Right cardiac atrium (tissue), 5 donors: ENCODE data around the gene TAB2. TPM values are rescaled to one million over a fixed set of nuclear protein-coding genes. Genes with fewer than 3 reads are reported as not detected.

Experiments
- ATAC-seq, 2 donors: fragments of 200-7000 bp; cut with Tn5 transposase; one replicate each; pipeline versions ENCODE4 v1.8.0 to v1.9.1; 2020; ENCODE audit warnings: moderate library complexity in 2 of 2, mild to moderate bottlenecking in 1 of 2
- DNase-seq, 3 donors: peaks; one replicate each; pipeline ENCODE4 v3.0.0-alpha.2; 2020
- H3K27ac ChIP-seq: one replicate; pipeline ENCODE4 v1.5.1; 2013; ENCODE audit warnings: mild to moderate bottlenecking, low read length, control low read depth, moderate library complexity
- H3K27me3 ChIP-seq: one replicate; pipeline ENCODE4 v1.6.1; 2013; ENCODE audit not compliant: control insufficient read depth, insufficient read depth
- H3K4me1 ChIP-seq: one replicate; pipeline ENCODE4 v1.6.1; 2013; ENCODE audit warnings: low read length; ENCODE audit not compliant: control insufficient read depth, insufficient read depth
- H3K4me3 ChIP-seq: one replicate; pipeline ENCODE4 v1.5.1; 2013; ENCODE audit warnings: low read length, control low read depth
- H3K9me3 ChIP-seq: one replicate; pipeline ENCODE4 v1.6.1; 2013; ENCODE audit warnings: low read length; ENCODE audit not compliant: control insufficient read depth
- WGBS: extraction: QIAGEN DNeasy Blood & Tissue Kit; methylation state at CpG from one replicate; pipeline ENCODE4 v1.1.7; 2013; 5-methylcytosine and 5-hydroxymethylcytosine counted together
- intact Hi-C, 4 donors: fragments of 100-400 bp; cut with DNase I; formaldehyde crosslinking; loops; one replicate each; pipeline versions ENCODE4 v1.11.0 to v1.14.0; 2022 to 2023
- polyA plus RNA-seq: library from polyadenylated mRNA; stranded (reverse); fragments of 200-250 nt; gene quantifications from one replicate; pipeline ENCODE4 v1.2.3, GENCODE V29; 2013
- total RNA-seq, 4 donors: library from RNA; stranded (reverse); fragmentation: NEBNext Ultra II Directional; extraction: Animal tissue kit (Norgen Biotek cat#: 25700); gene quantifications; one replicate each; pipeline ENCODE4 v1.2.1, GENCODE V29; 2021
- donor health status: healthy with polysubstance abuse.
- donor health status: DM: no; HTN: yes; CAD: no.
- donor health status: DM: no; HTN: no; CAD: no.
- donor health status: DM: no; HTN: yes; CAD: no; lungs with severe emphysema.
- donor health status: DM: yes; HTN: yes; CAD: no.

TAB2 gene
- total and polyA plus RNA-seq, 5 donors, result 27.8 to 73.9 (median 65.6) TPM

DNA sequence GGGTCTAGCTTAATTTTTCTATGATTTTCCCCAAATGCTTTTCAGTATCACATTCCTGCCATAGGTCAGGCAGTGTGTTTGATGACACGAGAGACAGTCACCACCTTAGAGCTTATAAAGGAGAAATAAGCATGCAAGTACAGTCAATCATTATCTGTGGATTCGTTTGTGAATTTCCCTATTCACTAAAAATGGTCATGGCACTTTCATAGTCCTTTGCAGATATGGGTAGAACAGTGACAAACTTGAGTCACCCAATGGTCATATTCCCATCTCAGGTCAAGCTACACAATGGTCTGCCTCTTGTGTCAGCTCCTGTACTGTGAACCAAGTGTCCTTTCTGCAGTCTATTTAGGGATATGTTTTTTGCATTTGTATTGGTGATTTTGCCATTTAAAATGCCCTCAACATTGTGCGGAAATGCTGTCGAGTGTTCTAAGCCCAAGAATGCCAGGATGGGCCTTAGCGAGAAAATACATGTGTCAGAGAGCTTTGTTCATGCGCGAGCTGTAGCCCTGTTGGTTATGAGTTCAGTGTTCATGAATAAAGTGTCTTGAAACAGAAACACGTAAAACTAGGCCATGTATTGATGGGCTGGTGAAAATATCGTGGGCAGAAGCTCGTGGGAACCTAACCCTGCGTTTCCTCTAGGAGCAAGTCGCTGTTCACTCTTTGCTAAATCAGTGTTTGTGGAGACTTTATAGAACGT, 102.3 kb downstream of the TAB2 start:
- intact Hi-C loops, result loop anchor here in 1 of 4 donors (10.0 kb wide), 1 partner anchor 95 kb away; no protein-coding TSS in a partner anchor
- Histone ChIP-seq H3K4me3 (no peak overlapping the region), H3K27me3 (no peaks in the 10 kb centered on the region), H3K9me3 (no peaks in the 10 kb centered on the region), H3K4me1 (no peaks in the 10 kb centered on the region), H3K27ac (no peak overlapping the region)
- ATAC-seq (no peak), DNase-seq (no peak)
- 88% methylated on average over 13 of the region's 13 CpGs for WGBS

- intact Hi-C loops, result no loop called here
- Histone ChIP-seq H3K4me3 (no peak overlapping the region), H3K4me1 (no peaks in the 10 kb centered on the region), H3K27me3 (no peaks in the 10 kb centered on the region), H3K27ac (no peak overlapping the region), H3K9me3 (no peaks in the 10 kb centered on the region)
- DNase-seq, result no peak
- ATAC-seq, result no peak
- 86% methylated on average over 5 of the region's 5 CpGs for WGBS
Measured at GRCh38 chr6:149421132-149421531, 103.6 kb downstream of the TAB2 start.

GRCh38 chr6:149422581-149422980, 105.1 kb downstream of the TAB2 start:
- intact Hi-C loops, result no loop called here
- Histone ChIP-seq H3K27me3 (no peaks in the 10 kb centered on the region), H3K27ac (no peak overlapping the region), H3K4me3 (no peak overlapping the region), H3K4me1 (no peaks in the 10 kb centered on the region), H3K9me3 (no peaks in the 10 kb centered on the region)
- 92% methylated on average over 4 of the region's 4 CpGs for WGBS
- DNase-seq (no peak), ATAC-seq (no peak)

DNA sequence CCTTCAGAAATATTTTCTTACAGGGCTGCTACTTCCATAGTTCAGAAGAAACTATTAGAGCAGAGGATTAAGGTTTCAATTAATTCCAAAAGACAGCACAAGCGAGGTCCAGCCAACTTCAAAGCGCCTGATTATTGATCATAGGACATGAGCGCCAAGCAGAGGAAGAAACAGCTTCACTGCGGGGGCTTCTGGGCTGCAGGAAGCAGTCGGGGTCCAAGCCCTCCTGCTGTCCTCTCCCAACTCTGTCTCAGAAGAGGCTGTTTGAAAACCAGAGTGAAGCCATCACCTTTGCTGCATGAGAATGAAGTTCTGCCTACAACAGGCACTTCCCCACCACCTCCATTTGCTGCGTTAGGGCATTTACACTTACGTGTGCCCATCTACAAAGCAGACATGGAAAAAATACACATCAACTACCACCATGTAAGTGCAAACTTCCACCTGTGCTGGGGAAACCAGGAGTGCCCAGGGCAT, 106.5 kb downstream of the TAB2 start:
- WGBS, result 62% methylated on average over 7 of the region's 7 CpGs
- no peak overlapping the region for H3K27ac ChIP-seq
- intact Hi-C loops, result no loop called here

GRCh38 chr6:149425224-149425623, 107.7 kb downstream of the TAB2 start:
- ATAC-seq (no peak), DNase-seq (peak in 1 of 3 donors; percentile 34)
- no peaks in the 10 kb centered on the region for H3K27me3 ChIP-seq
- 78% methylated on average over 8 of the region's 8 CpGs for WGBS
- no peaks in the 10 kb centered on the region for H3K4me1 ChIP-seq
- intact Hi-C loops, result loop anchor here in 1 of 4 donors (5.0 kb wide), 1 partner anchor 393 kb away; no protein-coding TSS in a partner anchor
- no peak overlapping the region for H3K4me3 ChIP-seq
- H3K9me3 ChIP-seq, result no peaks in the 10 kb centered on the region
- no peak overlapping the region for H3K27ac ChIP-seq

More for the DNA sequence above, 106.5 kb downstream of the TAB2 start:
- Histone ChIP-seq H3K4me3 (no peak overlapping the region), H3K9me3 (no peaks in the 10 kb centered on the region), H3K4me1 (no peaks in the 10 kb centered on the region), H3K27me3 (no peaks in the 10 kb centered on the region)
- ATAC-seq (no peak), DNase-seq (no peak)

DNA sequence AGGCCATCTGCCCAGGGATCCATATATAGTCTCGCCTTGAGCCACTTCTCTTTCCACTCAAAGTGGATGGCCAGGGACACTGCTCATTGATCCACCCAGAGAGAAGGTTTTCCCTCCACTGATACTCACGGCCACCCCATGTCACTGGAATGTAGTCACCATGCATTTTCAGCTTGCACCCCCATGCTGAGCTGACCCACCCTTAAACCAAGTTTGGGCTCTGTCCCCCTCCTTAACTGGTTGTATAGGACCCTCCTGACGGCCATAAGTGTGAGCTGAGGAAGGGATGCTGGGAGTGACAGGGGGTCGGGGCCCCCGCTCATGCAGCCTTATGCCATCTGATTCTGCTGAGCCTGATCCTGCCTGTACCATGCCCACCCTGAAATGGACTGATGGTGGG, 108.2 kb downstream of the TAB2 start:
- ATAC-seq, result no peak
- intact Hi-C loops, result loop anchor here in 1 of 4 donors (5.0 kb wide), 1 partner anchor 393 kb away; no protein-coding TSS in a partner anchor

DNA sequence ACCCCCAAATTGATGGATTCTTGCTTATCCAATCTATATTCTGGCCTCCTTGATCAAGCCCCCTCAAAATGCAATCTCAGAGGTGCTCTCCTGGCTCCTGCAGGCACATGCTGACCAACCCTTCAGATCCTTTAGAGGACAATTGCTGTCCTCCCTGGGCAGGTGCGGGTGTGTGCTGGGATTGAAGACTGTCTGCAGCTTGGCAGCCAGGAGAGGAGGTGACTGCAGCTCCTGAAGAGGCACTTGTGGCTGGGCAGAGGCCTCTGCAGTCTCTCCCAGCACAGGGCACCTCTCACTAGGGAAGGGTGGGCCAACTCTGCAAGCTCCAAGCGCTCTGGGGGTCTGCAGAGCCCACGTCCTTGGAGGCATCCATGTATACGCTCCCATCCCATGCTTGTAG, 111.1 kb downstream of the TAB2 start:
- Histone ChIP-seq H3K4me1 (no peaks in the 10 kb centered on the region), H3K4me3 (no peak overlapping the region), H3K27me3 (no peaks in the 10 kb centered on the region), H3K27ac (no peak overlapping the region), H3K9me3 (no peaks in the 10 kb centered on the region)
- ATAC-seq (no peak), DNase-seq (no peak)
- intact Hi-C loops, result loop anchor here in 1 of 4 donors (5.0 kb wide), 1 partner anchor 396 kb away; no protein-coding TSS in a partner anchor
- 97% methylated on average over 4 of the region's 4 CpGs for WGBS

More for the DNA sequence above, 108.2 kb downstream of the TAB2 start:
- no peak for DNase-seq
- Histone ChIP-seq H3K9me3 (no peaks in the 10 kb centered on the region), H3K27me3 (no peaks in the 10 kb centered on the region), H3K27ac (no peak overlapping the region), H3K4me3 (no peak overlapping the region), H3K4me1 (no peaks in the 10 kb centered on the region)
- WGBS, result 94% methylated on average over 5 of the region's 5 CpGs

- intact Hi-C loops, result loop anchor here (2.0 to 5.0 kb wide), 4 partner anchors 347 to 402 kb away; no protein-coding TSS in a partner anchor
Measured at GRCh38 chr6:149429427-149430360, 112.2 kb downstream of the TAB2 start.

DNA sequence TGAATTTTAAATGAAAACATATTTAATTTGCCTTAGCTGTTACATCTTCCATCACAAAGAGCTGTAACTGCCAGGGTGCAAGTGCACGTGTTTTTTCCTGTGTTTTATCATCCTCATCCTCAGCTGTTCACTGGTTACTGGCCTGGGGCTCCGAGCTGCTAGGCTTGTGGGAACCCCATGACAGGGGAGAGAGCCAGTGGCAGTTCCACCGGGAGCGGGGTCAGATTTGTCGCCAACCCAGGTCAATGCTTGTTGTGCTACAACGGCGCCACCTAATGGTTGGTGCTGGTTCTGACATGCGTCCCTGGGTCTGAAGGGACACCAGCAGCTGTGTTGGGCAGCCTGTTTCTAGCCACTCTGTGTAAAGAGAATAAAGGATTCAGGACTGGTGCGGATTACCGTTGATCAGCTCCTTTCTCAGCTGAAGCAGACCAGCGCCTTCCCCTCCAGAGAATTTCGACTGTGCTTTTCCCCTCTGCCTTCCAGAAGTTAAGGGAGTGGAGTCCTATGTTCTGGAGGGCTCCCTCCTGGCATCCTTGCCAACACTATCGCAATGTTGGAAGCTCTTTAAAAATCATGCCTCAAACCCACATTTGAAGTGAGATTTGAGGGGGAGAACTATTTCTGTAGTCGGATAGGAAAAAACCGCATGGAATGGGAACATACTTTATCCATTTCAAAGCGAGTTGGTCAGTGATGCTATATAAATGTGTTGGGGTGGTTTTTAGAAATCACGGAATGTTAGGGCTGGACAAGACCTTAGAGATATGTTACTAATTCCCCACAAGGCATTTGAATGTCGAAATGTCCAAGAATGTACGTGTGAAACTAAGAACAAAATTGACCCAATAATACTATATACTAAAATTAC, 114.6 kb downstream of the TAB2 start:
- intact Hi-C loops, result loop anchor here (2.0 to 5.0 kb wide), 5 partner anchors 85 to 405 kb away; no protein-coding TSS in a partner anchor
- no peaks in the 10 kb centered on the region for H3K4me1 ChIP-seq
- no peaks in the 10 kb centered on the region for H3K27me3 ChIP-seq
- peak; percentile 89 to 97 (median 95) for DNase-seq
- no peak overlapping the region for H3K27ac ChIP-seq
- 28% methylated on average over 19 of the region's 19 CpGs for WGBS
- no peaks in the 10 kb centered on the region for H3K9me3 ChIP-seq
- H3K4me3 ChIP-seq, result no peak overlapping the region
- ATAC-seq, result peak; percentile 90 to 92

More at GRCh38 chr6:149429427-149430360, 112.2 kb downstream of the TAB2 start:
- DNase-seq (no peak), ATAC-seq (no peak)
- 85% methylated on average over 26 of the region's 26 CpGs for WGBS
- Histone ChIP-seq H3K4me3 (no peak overlapping the region), H3K4me1 (no peaks in the 10 kb centered on the region), H3K27me3 (no peaks in the 10 kb centered on the region), H3K27ac (no peak overlapping the region), H3K9me3 (no peaks in the 10 kb centered on the region)

GRCh38 chr6:149433405-149433804, 115.9 kb downstream of the TAB2 start:
- 87% methylated on average over 2 of the region's 2 CpGs for WGBS
- ATAC-seq (no peak), DNase-seq (no peak)
- H3K9me3 ChIP-seq, result no peaks in the 10 kb centered on the region
- H3K4me3 ChIP-seq, result no peak overlapping the region
- no peak overlapping the region for H3K27ac ChIP-seq
- intact Hi-C loops, result loop anchor here (2.0 to 5.0 kb wide), 4 partner anchors 83 to 406 kb away; no protein-coding TSS in a partner anchor
- H3K4me1 ChIP-seq, result no peaks in the 10 kb centered on the region
- no peaks in the 10 kb centered on the region for H3K27me3 ChIP-seq
